ENCODE data around the gene LIMS3.
"Not testable (repeated sequence)": the region's sequence is repeated elsewhere in the genome, so short reads cannot be mapped to it uniquely, and the experiment has no call there.

LIMS3 gene

GRCh38 chr2:109924481-109924880, 26.0 kb downstream of the LIMS3 start:
- not testable (repeated sequence) for DNase-seq (ENCODE audit: low spot score)

GRCh38 chr2:109927803-109928202, 29.3 kb downstream of the LIMS3 start:
- DNase-seq (ENCODE audit: low spot score), result not testable (repeated sequence)

- not testable (repeated sequence) for DNase-seq (ENCODE audit: low spot score)
Observed at GRCh38 chr2:109929222-109929621, 30.7 kb downstream of the LIMS3 start.

- not testable (repeated sequence) for DNase-seq (ENCODE audit: low spot score)
Observed at GRCh38 chr2:109936534-109936933, 38.0 kb downstream of the LIMS3 start.

- DNase-seq (ENCODE audit: low spot score), result not testable (repeated sequence)
Observed at GRCh38 chr2:109945362-109945761, 46.9 kb downstream of the LIMS3 start.

- DNase-seq (ENCODE audit: low spot score), result not testable (repeated sequence)
Observed at GRCh38 chr2:109947262-109947958, 48.9 kb downstream of the LIMS3 start.

- DNase-seq (ENCODE audit: low spot score), result not testable (repeated sequence)
Observed at GRCh38 chr2:109947959-109948520, 49.6 kb downstream of the LIMS3 start.

- not testable (repeated sequence) for DNase-seq (ENCODE audit: low spot score)
Observed at GRCh38 chr2:109950146-109950843, 51.8 kb downstream of the LIMS3 start.

- DNase-seq (ENCODE audit: low spot score), result not testable (repeated sequence)
Observed at GRCh38 chr2:109963942-109964341, 65.5 kb downstream of the LIMS3 start.

- not testable (repeated sequence) for DNase-seq (ENCODE audit: low spot score)
Observed at GRCh38 chr2:109965482-109965881, 67.0 kb downstream of the LIMS3 start.

- not testable (repeated sequence) for DNase-seq (ENCODE audit: low spot score)
Observed at GRCh38 chr2:109966107-109966736, 67.7 kb downstream of the LIMS3 start.

- DNase-seq (ENCODE audit: low spot score), result not testable (repeated sequence)
Observed at GRCh38 chr2:109966858-109967257, 68.4 kb downstream of the LIMS3 start.

GRCh38 chr2:109969864-109970263, 71.4 kb downstream of the LIMS3 start:
- not testable (repeated sequence) for DNase-seq (ENCODE audit: low spot score)

GRCh38 chr2:109971710-109972109, 73.2 kb downstream of the LIMS3 start:
- DNase-seq (ENCODE audit: low spot score), result not testable (repeated sequence)
